ENCODE results near the gene EEF1A2. TPM values are rescaled to one million over a fixed set of nuclear protein-coding genes. Genes with fewer than 3 reads are reported as not detected.

The EEF1A2 gene
- total RNA-seq, 4 donors from 2014 or later = 2.1 to 4.7 (median 2.8) TPM; not detected in 1

GRCh38 chr20:63540417-63541186 lies 41.7 kb upstream of the EEF1A2 start:
- no peak for DNase-seq (ENCODE audit: low spot score)
- no peak for ATAC-seq (ENCODE audit: low FRiP score)
- TF ChIP-seq CTCF (IDR thresholded peaks at IDR 0.05) = no peak

GRCh38 chr20:63539441-63540370 lies 40.8 kb upstream of the EEF1A2 start:
- no peak for DNase-seq (ENCODE audit: low spot score)
- ATAC-seq (ENCODE audit: low FRiP score) = no peak
- TF ChIP-seq CTCF (IDR thresholded peaks at IDR 0.05) = no peak

GRCh38 chr20:63539092-63539430 lies 40.2 kb upstream of the EEF1A2 start:
- ATAC-seq (ENCODE audit: low FRiP score) = no peak

GRCh38 chr20:63538204-63539091 lies 39.6 kb upstream of the EEF1A2 start:
- peak; percentile 11 for ATAC-seq (ENCODE audit: low FRiP score)
- no peak for DNase-seq (ENCODE audit: low spot score)
- no peak for TF ChIP-seq CTCF (IDR thresholded peaks at IDR 0.05)

More at GRCh38 chr20:63539092-63539430, 40.2 kb upstream of the EEF1A2 start:
- no peak for TF ChIP-seq CTCF (IDR thresholded peaks at IDR 0.05)
- DNase-seq (ENCODE audit: low spot score) = no peak

GRCh38 chr20:63537525-63538203 lies 38.8 kb upstream of the EEF1A2 start:
- TF ChIP-seq CTCF (IDR thresholded peaks at IDR 0.05) = peak in 1 of 3 donors; percentile 89
- peak; percentile 64 for DNase-seq (ENCODE audit: low spot score)
- peak; percentile 88 for ATAC-seq (ENCODE audit: low FRiP score)

- no peak for TF ChIP-seq CTCF (IDR thresholded peaks at IDR 0.05)
- DNase-seq (ENCODE audit: low spot score) = no peak
- ATAC-seq (ENCODE audit: low FRiP score) = no peak
Observed at GRCh38 chr20:63536997-63537524, 38.2 kb upstream of the EEF1A2 start, which contains the start of gene PTK6. TSS of gene PTK6 (minus strand) at chr20:63537376. CDS start at chr20:63537314, 62 bp downstream.
